Cardiac muscle cell (in vitro differentiated cells and primary cell): ENCODE data around the gene PNMA8A. TPM values are rescaled to one million over a fixed set of nuclear protein-coding genes. Genes with fewer than 3 reads are reported as not detected.

Experiments
- DNase-seq, 2 donors: peaks; one replicate each; pipeline versions ENCODE4 v3.0.0 to v3.0.0-alpha.2; 2010 to 2017; ENCODE audit warnings: low read depth in 1 of 2, low spot score in 1 of 2
- H3K27ac ChIP-seq: fragments of 200-600 bp; sonication (generic); 2 replicates; pipeline ENCODE4 v1.5.1; 2016
- H3K27me3 ChIP-seq: fragments of 200-600 bp; sonication (generic); 2 replicates; pipeline ENCODE4 v1.6.0; 2016; ENCODE audit warnings: control low read depth
- H3K36me3 ChIP-seq: fragments of 200-600 bp; sonication (generic); 2 replicates; pipeline ENCODE4 v1.5.1; 2016; ENCODE audit warnings: control low read depth
- H3K4me1 ChIP-seq: fragments of 200-600 bp; sonication (generic); 2 replicates; pipeline ENCODE4 v1.8.1; 2017; ENCODE audit warnings: low read depth, mild to moderate bottlenecking, mixed run types
- H3K4me3 ChIP-seq: fragments of 200-600 bp; sonication (generic); 2 replicates; pipeline ENCODE4 v1.5.1; 2016; ENCODE audit warnings: mild to moderate bottlenecking
- H3K9me3 ChIP-seq: fragments of 200-600 bp; sonication (generic); 2 replicates; pipeline ENCODE4 v1.5.1; 2017; ENCODE audit warnings: low read depth, mild to moderate bottlenecking, control low read depth
- polyA plus RNA-seq: library from polyadenylated mRNA; unstranded; fragments of >200 nt; fragmentation: Nextera tagmentation; extraction: Ambion mirVana; gene quantifications from 2 replicates; pipeline ENCODE4 v1.2.1, GENCODE V29; 2016
- total RNA-seq: library from RNA; depleted of rRNA; stranded (reverse); fragments of >200 nt; gene quantifications from 2 replicates; pipeline ENCODE4 v1.2.3, GENCODE V29; 2016
- TF ChIP-seq, protein P1 (sequence below): IDR thresholded peaks from 2 replicates; pipeline ENCODE4 v1.5.1; 2012; ENCODE audit warnings: low read depth, mild to moderate bottlenecking, low read length

PNMA8A gene
- total and polyA plus RNA-seq, 2 experiments from 2014 or later, result 38.3 to 67.8 TPM

DNA sequence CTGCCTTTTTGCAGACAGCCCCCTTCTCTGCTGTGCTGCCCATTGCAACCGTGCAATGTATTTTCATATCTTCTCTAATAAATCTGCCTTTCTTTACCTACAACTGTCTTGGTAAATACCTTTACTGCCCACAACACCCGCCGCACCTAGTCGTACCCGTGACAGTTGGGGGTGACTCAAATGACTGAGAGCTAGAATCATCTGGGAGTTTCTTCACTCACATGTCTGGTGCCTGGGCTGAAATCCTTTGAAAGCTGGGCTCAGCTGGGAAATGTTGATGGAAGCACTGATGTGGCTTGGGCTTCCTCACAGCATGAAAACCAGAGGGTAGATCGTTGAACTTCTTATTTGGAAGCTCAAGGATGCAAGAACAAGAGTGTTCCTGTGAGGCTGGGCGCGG, 2.8 kb upstream of the PNMA8A start:
- no peak overlapping the region for H3K4me3 ChIP-seq
- no peak overlapping the region for H3K27ac ChIP-seq
- H3K36me3 ChIP-seq, result no peaks in the 10 kb centered on the region
- DNase-seq, result no peak
- TF ChIP-seq, protein P1, sequence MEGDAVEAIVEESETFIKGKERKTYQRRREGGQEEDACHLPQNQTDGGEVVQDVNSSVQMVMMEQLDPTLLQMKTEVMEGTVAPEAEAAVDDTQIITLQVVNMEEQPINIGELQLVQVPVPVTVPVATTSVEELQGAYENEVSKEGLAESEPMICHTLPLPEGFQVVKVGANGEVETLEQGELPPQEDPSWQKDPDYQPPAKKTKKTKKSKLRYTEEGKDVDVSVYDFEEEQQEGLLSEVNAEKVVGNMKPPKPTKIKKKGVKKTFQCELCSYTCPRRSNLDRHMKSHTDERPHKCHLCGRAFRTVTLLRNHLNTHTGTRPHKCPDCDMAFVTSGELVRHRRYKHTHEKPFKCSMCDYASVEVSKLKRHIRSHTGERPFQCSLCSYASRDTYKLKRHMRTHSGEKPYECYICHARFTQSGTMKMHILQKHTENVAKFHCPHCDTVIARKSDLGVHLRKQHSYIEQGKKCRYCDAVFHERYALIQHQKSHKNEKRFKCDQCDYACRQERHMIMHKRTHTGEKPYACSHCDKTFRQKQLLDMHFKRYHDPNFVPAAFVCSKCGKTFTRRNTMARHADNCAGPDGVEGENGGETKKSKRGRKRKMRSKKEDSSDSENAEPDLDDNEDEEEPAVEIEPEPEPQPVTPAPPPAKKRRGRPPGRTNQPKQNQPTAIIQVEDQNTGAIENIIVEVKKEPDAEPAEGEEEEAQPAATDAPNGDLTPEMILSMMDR, result no peak
- no peaks in the 10 kb centered on the region for H3K27me3 ChIP-seq
- no peaks in the 10 kb centered on the region for H3K9me3 ChIP-seq
- peaks cover 13% of the 10 kb centered on the region for H3K4me1 ChIP-seq

DNA sequence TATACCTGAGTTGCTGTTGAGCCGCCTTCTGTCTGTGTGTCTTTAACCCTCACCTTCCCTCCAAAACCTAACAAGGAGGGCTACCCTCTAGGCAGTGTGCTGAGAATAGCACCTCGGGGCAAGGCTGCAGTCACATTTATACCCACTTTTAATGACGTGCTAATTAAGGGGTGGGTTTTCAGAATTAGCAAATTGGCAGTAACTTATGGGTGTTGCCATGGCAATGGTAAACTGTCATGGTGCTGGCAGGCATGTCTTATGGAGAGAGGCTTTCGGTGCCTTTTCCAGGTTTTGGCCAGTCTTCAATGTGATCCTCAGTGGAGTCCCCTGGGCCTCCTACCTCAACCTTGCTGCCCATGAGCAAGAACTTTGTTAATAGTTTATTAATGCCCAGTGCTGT, 1.2 kb upstream of the PNMA8A start:
- TF ChIP-seq, protein P1, result no peak
- peaks cover 8% of the 10 kb centered on the region for H3K36me3 ChIP-seq
- H3K9me3 ChIP-seq, result no peaks in the 10 kb centered on the region
- H3K4me1 ChIP-seq, result peaks cover 13% of the 10 kb centered on the region
- no peaks in the 10 kb centered on the region for H3K27me3 ChIP-seq
- no peak overlapping the region for H3K27ac ChIP-seq
- no peak for DNase-seq
- no peak overlapping the region for H3K4me3 ChIP-seq

DNA sequence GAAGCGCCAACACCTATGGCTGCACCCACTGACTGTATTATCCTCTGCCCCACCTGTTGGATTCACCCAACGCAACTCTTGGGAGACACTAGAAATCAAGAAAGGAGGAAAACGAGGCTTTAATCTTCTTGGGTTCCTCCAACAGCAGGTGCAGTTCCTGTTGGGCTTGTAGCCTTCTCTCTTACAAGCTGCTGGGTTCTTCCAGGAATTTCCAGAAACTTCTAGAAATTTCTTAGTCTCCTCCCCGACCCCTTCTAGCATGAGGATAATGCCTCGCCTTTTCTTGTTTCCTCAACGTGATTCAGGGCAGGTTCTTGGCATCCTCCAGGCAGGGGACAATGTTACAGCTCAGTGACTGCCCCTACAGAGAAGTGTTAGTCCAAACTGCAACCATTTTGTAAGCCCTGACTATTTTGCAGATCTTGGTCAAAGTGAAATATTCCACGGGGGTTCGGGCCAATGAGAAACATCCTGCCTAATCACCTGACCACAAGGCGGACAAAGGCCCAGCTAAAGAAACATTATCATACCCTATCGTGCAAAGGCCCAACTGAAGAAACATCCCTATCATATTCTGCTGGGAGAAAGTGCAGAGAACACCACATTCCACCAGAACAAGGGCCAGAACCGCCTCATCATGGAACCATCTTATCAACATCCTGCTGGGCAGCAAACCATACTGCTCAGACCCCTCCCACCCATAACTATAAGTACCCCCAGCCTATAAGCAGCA, 614 bp upstream of the PNMA8A start:
- Histone ChIP-seq H3K9me3 (no peaks in the 10 kb centered on the region), H3K27ac (peak overlapping the region; percentile 93), H3K4me3 (peak overlapping the region; percentile 47), H3K4me1 (peaks cover 13% of the 10 kb centered on the region), H3K27me3 (no peaks in the 10 kb centered on the region), H3K36me3 (peaks cover 13% of the 10 kb centered on the region)
- TF ChIP-seq, protein P1, result no peak
- DNase-seq, result no peak

DNA sequence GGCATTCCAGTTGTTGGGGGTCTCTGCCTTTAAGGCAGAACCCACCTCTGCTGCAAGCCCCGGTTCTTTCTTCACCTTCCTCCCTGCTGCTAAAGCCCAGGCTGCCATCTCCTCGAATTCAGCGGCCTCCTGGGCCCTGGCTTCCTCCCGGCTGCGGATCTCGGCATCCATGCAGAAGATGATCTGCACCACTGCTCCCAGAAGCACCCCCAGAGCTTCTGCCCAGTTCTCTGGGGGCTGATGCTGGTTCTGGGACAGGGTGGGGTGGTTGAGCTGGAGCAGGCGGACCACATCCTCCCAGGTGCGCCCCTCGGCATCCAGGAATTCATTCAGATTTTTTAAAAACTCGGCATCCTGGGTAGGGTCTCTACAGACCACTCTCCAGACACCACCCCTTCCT, 987 bp downstream of the PNMA8A start:
- no peaks in the 10 kb centered on the region for H3K27me3 ChIP-seq
- no peak for DNase-seq
- H3K4me1 ChIP-seq, result peaks cover 13% of the 10 kb centered on the region
- H3K36me3 ChIP-seq, result peaks cover 21% of the 10 kb centered on the region
- H3K4me3 ChIP-seq, result peak overlapping the region; percentile 47
- H3K9me3 ChIP-seq, result no peaks in the 10 kb centered on the region
- TF ChIP-seq, protein P1, result no peak
- H3K27ac ChIP-seq, result peak overlapping the region; percentile 93

DNA sequence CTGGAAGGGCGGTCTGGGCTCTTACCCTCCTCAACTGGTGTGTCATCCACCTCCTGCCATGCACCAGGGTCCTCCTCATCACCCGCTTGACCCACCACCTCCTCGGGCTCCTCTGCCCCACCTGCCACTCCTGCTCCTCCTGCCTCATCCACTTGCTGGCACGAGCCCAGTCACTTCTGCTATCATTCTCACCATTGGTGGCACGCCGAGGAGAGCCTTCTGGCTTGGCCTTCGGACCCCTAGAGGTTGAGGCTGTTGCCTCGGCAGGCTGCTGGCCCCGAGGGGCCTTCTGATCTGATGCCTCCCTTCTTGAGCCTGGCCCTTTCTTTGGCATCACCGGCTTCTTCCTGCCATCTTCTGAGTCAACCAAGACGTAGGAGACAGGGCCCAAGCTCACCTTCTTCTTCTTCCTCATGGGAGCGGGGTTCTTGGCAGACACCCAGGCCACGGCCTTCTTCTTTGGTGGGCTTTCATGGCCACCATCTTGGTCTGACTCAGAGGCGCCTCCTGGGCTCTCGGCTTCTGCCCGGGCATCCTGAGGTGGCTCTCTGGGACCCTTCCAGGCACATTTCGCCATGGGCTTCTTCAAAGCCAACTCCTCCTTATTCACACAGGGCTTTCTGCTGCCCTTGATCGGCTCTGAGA, 1.7 kb downstream of the PNMA8A start:
- peaks cover 21% of the 10 kb centered on the region for H3K36me3 ChIP-seq
- TF ChIP-seq, protein P1, result no peak
- no peak overlapping the region for H3K27ac ChIP-seq
- no peaks in the 10 kb centered on the region for H3K27me3 ChIP-seq
- H3K4me1 ChIP-seq, result peaks cover 13% of the 10 kb centered on the region
- no peaks in the 10 kb centered on the region for H3K9me3 ChIP-seq
- no peak for DNase-seq
- no peak overlapping the region for H3K4me3 ChIP-seq
